ENCODE results near the gene ZC3H8. TPM values are rescaled to one million over a fixed set of nuclear protein-coding genes. Genes with fewer than 3 reads are reported as not detected.

ZC3H8 gene
- total RNA-seq, 3 donors from 2014 or later (not counting 1 experiment from before 2014, with no cell fraction given): 9.3 to 20.3 (median 16.0) TPM

DNA sequence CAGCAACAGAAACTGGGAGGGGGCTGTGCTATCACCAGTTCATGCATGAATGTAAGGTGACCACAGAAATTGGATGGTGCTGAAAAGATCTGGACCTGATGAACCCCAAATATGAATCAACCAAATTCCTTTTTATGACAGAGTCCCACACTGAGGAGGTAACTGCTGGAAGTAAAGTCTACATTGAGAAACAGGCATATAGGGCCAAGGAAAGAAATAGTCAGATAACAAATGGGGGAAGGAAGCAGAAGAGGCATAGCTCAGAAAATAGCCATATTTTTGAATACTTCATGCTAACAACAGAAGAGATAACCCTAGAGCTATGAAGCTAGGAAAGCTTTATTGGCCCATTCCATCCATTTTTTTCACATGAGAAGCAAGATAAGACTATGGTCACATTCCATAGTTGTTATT, 46.3 kb upstream of the ZC3H8 start:
- H3K27ac Mint-ChIP-seq: no peak overlapping the region
- no peaks in the 10 kb centered on the region for H3K4me1 ChIP-seq (ENCODE audit: control insufficient read depth, insufficient read depth, low read length)
- no peak overlapping the region for H3K27ac ChIP-seq (ENCODE audit: low read length)
- intact Hi-C loops (cut with micrococcal nuclease): no loop called here
- DNase-seq: no peak
- no peaks in the 10 kb centered on the region for H3K27me3 ChIP-seq (ENCODE audit: control insufficient read depth, insufficient read depth, low read length)
- H3K4me3 Mint-ChIP-seq: no peak overlapping the region
- H3K4me3 ChIP-seq (ENCODE audit: low read length): no peak overlapping the region
- peaks cover 17% of the 10 kb centered on the region for H3K36me3 ChIP-seq (ENCODE audit: control insufficient read depth, insufficient read depth, low read length)
- H3K9me3 Mint-ChIP-seq: no peaks in the 10 kb centered on the region
- no peaks in the 10 kb centered on the region for H3K27me3 Mint-ChIP-seq (ENCODE audit: low read depth in 2 of 2)
- peaks cover 7% of the 10 kb centered on the region for H3K36me3 Mint-ChIP-seq
- ATAC-seq: no peak
- peaks cover 0 to 6% of the 10 kb centered on the region in 2 donors for H3K4me1 Mint-ChIP-seq
- TF ChIP-seq, protein P1, sequence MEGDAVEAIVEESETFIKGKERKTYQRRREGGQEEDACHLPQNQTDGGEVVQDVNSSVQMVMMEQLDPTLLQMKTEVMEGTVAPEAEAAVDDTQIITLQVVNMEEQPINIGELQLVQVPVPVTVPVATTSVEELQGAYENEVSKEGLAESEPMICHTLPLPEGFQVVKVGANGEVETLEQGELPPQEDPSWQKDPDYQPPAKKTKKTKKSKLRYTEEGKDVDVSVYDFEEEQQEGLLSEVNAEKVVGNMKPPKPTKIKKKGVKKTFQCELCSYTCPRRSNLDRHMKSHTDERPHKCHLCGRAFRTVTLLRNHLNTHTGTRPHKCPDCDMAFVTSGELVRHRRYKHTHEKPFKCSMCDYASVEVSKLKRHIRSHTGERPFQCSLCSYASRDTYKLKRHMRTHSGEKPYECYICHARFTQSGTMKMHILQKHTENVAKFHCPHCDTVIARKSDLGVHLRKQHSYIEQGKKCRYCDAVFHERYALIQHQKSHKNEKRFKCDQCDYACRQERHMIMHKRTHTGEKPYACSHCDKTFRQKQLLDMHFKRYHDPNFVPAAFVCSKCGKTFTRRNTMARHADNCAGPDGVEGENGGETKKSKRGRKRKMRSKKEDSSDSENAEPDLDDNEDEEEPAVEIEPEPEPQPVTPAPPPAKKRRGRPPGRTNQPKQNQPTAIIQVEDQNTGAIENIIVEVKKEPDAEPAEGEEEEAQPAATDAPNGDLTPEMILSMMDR (IDR thresholded peaks at IDR 0.05): no peak
- H3K9me3 ChIP-seq (ENCODE audit: control insufficient read depth, insufficient read depth, low read length): no peaks in the 10 kb centered on the region

DNA sequence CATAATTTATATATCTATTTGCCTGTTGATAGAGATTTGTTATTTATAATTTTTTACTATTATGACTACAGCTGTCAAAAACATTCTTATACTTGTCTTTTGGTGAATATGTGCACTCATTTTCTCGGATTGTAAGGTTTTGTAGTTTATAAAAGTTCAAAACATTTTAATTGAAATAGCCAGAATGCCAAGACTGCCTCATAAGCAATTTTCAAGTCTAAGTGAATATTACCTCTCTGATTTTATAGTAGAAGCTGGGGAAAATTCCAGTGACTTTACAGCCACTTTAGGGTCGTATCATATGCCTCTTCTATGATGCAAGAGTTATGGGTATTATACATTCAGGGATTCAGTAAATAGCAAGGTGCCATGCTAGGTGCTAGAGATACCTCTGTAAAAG, 41.6 kb upstream of the ZC3H8 start:
- Histone ChIP-seq H3K27ac (ENCODE audit: low read length) (no peak overlapping the region), H3K4me3 (ENCODE audit: low read length) (no peak overlapping the region), H3K27me3 (ENCODE audit: control insufficient read depth, insufficient read depth, low read length) (no peaks in the 10 kb centered on the region), H3K9me3 (ENCODE audit: control insufficient read depth, insufficient read depth, low read length) (no peaks in the 10 kb centered on the region), H3K4me1 (ENCODE audit: control insufficient read depth, insufficient read depth, low read length) (no peaks in the 10 kb centered on the region), H3K36me3 (ENCODE audit: control insufficient read depth, insufficient read depth, low read length) (peaks cover 3% of the 10 kb centered on the region)
- Mint-ChIP-seq H3K4me3 (no peak overlapping the region), H3K36me3 (no peaks in the 10 kb centered on the region), H3K4me1 (peaks cover 0 to 6% of the 10 kb centered on the region in 2 donors), H3K9me3 (no peaks in the 10 kb centered on the region), H3K27ac (no peak overlapping the region), H3K27me3 (ENCODE audit: low read depth in 2 of 2) (no peaks in the 10 kb centered on the region)
- ATAC-seq (no peak), DNase-seq (no peak)
- WGBS (ENCODE audit: insufficient coverage): 88% methylated on average over 1 of the region's 2 CpGs
- TF ChIP-seq, protein P1 (IDR thresholded peaks at IDR 0.05): no peak
- intact Hi-C loops (cut with micrococcal nuclease): no loop called here

DNA sequence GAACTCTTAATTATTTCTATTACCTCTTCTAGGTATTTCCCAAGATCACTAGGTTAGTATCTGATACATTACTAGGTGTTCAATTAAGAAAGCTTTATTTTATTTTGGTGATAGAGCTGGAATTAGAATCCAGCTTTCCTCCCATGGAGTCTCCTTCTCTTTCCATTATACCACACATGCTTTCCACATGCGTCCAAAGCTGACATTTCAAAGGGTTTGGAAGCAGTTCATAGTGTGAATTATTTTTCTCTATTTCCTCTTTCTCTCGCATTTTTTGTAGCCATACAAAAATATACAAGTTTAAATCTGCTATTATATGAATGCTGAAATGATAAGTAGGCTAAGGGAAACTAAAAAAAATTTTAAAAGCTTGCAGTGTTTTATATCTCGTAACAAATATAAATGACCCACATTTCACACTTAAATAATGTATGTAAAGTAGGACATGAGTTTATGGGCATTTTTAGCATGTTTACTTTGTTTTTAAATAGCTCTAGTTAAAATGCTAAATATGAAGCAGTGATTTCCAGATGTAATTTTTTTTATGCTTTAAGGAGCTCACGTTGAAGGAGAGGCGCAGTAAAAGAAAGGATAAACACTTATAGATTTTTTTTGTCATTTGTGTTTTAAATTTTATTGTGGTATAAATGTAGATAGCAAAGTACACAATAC, 40.7 kb upstream of the ZC3H8 start:
- H3K27me3 ChIP-seq (ENCODE audit: control insufficient read depth, insufficient read depth, low read length): no peaks in the 10 kb centered on the region
- ATAC-seq (no peak), DNase-seq (no peak)
- H3K27ac Mint-ChIP-seq: no peak overlapping the region
- no peaks in the 10 kb centered on the region for H3K27me3 Mint-ChIP-seq (ENCODE audit: low read depth in 2 of 2)
- intact Hi-C loops (cut with micrococcal nuclease): no loop called here
- no peaks in the 10 kb centered on the region for H3K9me3 Mint-ChIP-seq
- no peak overlapping the region for H3K4me3 Mint-ChIP-seq
- H3K4me1 ChIP-seq (ENCODE audit: control insufficient read depth, insufficient read depth, low read length): no peaks in the 10 kb centered on the region
- no peak overlapping the region for H3K4me3 ChIP-seq (ENCODE audit: low read length)
- no peaks in the 10 kb centered on the region for H3K36me3 ChIP-seq (ENCODE audit: control insufficient read depth, insufficient read depth, low read length)
- TF ChIP-seq, protein P1 (IDR thresholded peaks at IDR 0.05): no peak
- 96% methylated on average over 2 of the region's 5 CpGs for WGBS (ENCODE audit: insufficient coverage)
- no peak overlapping the region for H3K27ac ChIP-seq (ENCODE audit: low read length)
- peaks cover 0 to 6% of the 10 kb centered on the region in 2 donors for H3K4me1 Mint-ChIP-seq
- no peaks in the 10 kb centered on the region for H3K9me3 ChIP-seq (ENCODE audit: control insufficient read depth, insufficient read depth, low read length)
- H3K36me3 Mint-ChIP-seq: no peaks in the 10 kb centered on the region
